GM12891 (cell line): ENCODE measurements around the gene ESCO1.

Experiments
- DNase-seq: peaks from one replicate; pipeline ENCODE4 v3.0.0; 2011; ENCODE audit warnings: low spot score; ENCODE audit not compliant: insufficient read length
- FAIRE-seq: peaks from 2 replicates; lab custom pipeline; 2011; peaks lifted over from hg19 to GRCh38; lab: Jason Lieb, UNC
- PAX5 ChIP-seq: IDR thresholded peaks from 2 replicates; pipeline ENCODE4 v1.6.1; 2011; ENCODE audit warnings: low read length, moderate library complexity, mild to moderate bottlenecking; ENCODE audit not compliant: insufficient read depth, severe bottlenecking
- POLR2A ChIP-seq: IDR thresholded peaks from 2 replicates; pipeline ENCODE4 v1.6.1; 2011; ENCODE audit warnings: low read depth, low read length, control low read depth
- POLR2AphosphoS5 ChIP-seq: IDR thresholded peaks from 2 replicates; pipeline ENCODE4 v1.6.1; 2011; ENCODE audit warnings: low read depth, low read length, control low read depth
- POU2F2 ChIP-seq: IDR thresholded peaks from 2 replicates; pipeline ENCODE4 v1.6.1; 2011; ENCODE audit warnings: low read depth, mild to moderate bottlenecking, control low read depth, low read length, moderate library complexity
- SPI1 ChIP-seq: IDR thresholded peaks from 2 replicates; pipeline ENCODE4 v1.6.1; 2011; ENCODE audit warnings: low read depth, low read length, control low read depth
- TAF1 ChIP-seq: IDR thresholded peaks from 2 replicates; pipeline ENCODE4 v1.6.1; 2011; ENCODE audit warnings: low read depth, low read length, control low read depth

ESCO1 gene

DNA sequence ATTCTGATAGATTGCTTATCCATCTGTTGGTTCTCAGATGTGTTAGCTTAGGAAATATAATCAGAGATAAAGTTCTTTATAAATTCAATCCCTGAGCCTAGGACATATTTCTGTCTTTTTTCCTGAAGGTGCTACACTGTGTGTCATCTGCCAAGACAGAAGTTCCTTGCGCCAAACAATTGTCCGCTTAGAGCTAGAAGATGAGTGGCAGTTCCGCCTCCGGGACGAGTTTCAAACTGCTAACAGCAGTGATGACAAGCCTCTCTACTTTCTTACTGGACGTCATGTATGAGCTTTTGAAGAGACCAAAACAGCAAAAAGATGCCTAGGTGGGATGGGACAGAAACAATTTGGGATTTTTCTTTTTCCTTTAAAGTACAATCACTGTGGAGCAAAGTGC, 78.0 kb downstream of the ESCO1 start:
- DNase-seq (no peak), FAIRE-seq (no peak)
- TF ChIP-seq POLR2A (no peak), POU2F2 (no peak), POLR2AphosphoS5 (no peak), SPI1 (no peak), TAF1 (no peak), PAX5 (no peak)

GRCh38 chr18:21513741-21514140, 86.8 kb downstream of the ESCO1 start:
- FAIRE-seq = no peak
- no peak for DNase-seq
- TF ChIP-seq POLR2A (no peak), POU2F2 (no peak), POLR2AphosphoS5 (no peak), TAF1 (no peak), PAX5 (no peak), SPI1 (no peak)

DNA sequence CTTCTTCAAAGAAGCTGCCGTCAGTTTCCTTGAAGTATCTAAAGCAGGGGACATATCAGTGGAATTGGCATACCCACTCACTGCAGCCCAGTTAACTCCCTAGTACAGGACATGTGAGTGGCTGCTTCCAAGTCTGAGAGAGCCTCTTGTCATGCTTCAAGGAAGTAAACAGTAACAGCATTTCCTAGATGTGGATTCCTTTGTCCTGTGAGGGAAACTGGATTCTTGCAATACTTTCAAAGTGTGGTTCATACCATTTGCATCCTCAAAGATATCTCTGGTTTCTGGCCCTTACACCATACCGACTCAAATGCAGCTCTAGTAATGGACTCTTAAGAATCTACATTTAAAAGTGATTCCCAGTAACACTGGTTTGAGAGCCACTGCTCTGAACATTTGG, 87.2 kb downstream of the ESCO1 start:
- FAIRE-seq (no peak), DNase-seq (no peak)
- no peak for TF ChIP-seq POLR2A
- no peak for TF ChIP-seq SPI1
- TF ChIP-seq POLR2AphosphoS5 = no peak

DNA sequence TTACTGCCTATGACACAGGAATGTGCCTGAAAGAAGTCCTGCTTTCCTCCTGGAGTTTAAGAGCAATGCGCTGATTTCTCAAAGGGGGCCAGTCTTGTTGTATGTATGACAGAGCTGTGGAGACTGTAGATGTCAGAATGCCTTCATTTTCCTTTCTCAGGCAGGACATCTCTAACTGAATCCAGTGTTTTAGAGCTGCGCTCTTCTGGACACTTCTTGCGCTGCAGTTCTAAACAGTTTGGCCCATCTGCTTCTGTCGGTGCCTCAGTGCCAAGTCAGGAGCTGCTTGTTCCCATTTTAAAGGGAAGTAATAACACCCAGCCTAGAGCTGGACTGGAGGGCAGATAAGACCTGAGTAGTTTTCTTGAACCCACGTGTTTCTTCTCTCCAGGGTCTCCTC, 91.4 kb downstream of the ESCO1 start:
- no peak for TF ChIP-seq POU2F2
- DNase-seq = no peak
- no peak for FAIRE-seq

DNA sequence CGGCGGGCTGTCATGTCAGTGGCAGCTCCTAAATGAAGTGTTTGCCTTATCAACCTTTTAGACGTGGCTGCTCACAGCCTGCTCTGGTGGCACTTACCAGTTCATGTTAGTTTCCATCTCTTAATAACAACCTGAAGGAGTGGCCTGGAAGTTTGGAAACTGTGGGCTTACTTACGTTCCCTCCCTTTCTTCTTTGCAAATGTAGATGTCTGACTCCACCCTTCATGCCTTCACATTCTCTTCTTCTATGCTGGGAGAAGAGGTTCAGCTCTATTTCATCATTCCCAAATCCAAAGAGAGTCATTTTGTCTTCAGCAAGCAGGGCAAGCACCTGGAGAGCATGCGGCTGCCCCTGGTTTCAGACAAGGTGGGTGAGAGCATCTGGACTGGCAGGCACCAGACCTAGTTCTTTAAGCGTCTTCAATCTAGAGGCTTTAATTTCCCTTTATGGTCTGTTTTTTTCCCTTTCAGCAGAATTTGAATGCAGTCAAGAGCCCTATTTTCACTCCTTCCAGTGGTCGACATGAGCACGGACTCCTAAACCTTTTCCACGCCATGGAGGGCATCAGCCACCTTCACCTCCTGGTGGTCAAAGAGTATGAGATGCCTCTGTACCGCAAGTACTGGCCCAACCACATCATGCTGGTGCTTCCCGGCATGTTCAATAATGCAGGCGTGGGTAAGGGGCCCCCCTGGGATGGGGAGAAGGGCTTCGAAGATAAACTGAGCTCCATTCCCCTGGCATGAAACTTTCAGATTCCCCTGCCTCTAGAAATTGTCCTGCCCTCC, 92.4 kb downstream of the ESCO1 start:
- FAIRE-seq (no peak), DNase-seq (no peak)
- TF ChIP-seq POLR2A (no peak), TAF1 (no peak), POU2F2 (no peak), POLR2AphosphoS5 (no peak), PAX5 (no peak), SPI1 (no peak)

GRCh38 chr18:21502661-21503060, 97.8 kb downstream of the ESCO1 start:
- DNase-seq (no peak), FAIRE-seq (no peak)
- TF ChIP-seq POLR2A (no peak), TAF1 (no peak), SPI1 (no peak), PAX5 (no peak), POU2F2 (no peak), POLR2AphosphoS5 (no peak)

DNA sequence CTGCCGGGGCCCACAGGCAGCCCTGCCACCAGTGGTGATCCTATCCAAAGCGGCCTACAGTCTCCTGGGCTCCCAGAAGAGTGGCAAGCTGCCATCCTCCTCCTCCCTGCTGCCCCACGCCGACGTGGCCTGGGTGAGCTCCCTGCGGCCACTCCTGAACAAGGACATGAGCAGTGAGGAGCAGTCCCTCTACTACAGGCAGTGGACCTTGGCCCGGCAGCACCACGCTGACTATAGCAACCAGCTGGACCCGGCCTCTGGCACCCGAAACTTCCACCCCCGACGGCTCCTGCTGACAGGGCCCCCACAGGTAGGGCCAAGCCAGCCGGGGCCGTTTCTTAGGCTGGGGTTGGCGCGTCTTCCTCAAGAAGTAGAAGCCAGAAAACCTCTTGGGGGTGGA, 100.5 kb downstream of the ESCO1 start:
- DNase-seq (no peak), FAIRE-seq (no peak)
- TF ChIP-seq SPI1 (no peak), PAX5 (no peak), POLR2AphosphoS5 (no peak), TAF1 (no peak), POLR2A (no peak), POU2F2 (no peak)

GRCh38 chr18:21496277-21496835, 104.1 kb downstream of the ESCO1 start:
- TF ChIP-seq POLR2AphosphoS5 = no peak
- TF ChIP-seq TAF1 = no peak
- TF ChIP-seq POLR2A = no peak
- TF ChIP-seq POU2F2 = no peak
- no peak for TF ChIP-seq PAX5
- no peak for TF ChIP-seq SPI1
- no peak for DNase-seq

GRCh38 chr18:21490748-21491147, 109.8 kb downstream of the ESCO1 start:
- no peak for DNase-seq
- no peak for TF ChIP-seq TAF1
- no peak for TF ChIP-seq PAX5
- no peak for TF ChIP-seq POLR2AphosphoS5
- no peak for TF ChIP-seq POLR2A
- no peak for TF ChIP-seq SPI1
- no peak for TF ChIP-seq POU2F2
- FAIRE-seq = no peak

More at GRCh38 chr18:21496277-21496835, 104.1 kb downstream of the ESCO1 start:
- FAIRE-seq = no peak

GRCh38 chr18:21489919-21490495, 110.5 kb downstream of the ESCO1 start:
- no peak for TF ChIP-seq SPI1
- TF ChIP-seq PAX5 = no peak
- no peak for TF ChIP-seq TAF1
- TF ChIP-seq POLR2A = no peak
- TF ChIP-seq POLR2AphosphoS5 = no peak
- no peak for TF ChIP-seq POU2F2
- DNase-seq = no peak
- no peak for FAIRE-seq
